GM23248 (cell line): ENCODE measurements around the gene ZBTB44. TPM values are rescaled to one million over a fixed set of nuclear protein-coding genes. Genes with fewer than 3 reads are reported as not detected.

ENCODE experiments used
- DNase-seq: peaks from one replicate; pipeline ENCODE4 v3.0.0-alpha.2; 2015
- H2AFZ ChIP-seq: fragments of 200-600 bp; sonication (generic); 2 replicates; pipeline ENCODE4 v1.6.1; 2016; ENCODE audit warnings: antibody characterized with exemption
- H3F3A ChIP-seq: fragments of 200-600 bp; sonication (generic); 2 replicates; pipeline ENCODE4 v1.6.1; 2016; ENCODE audit warnings: mild to moderate bottlenecking, antibody characterized with exemption, mixed run types; ENCODE audit not compliant: insufficient read depth
- H3K27ac ChIP-seq: fragments of 200-600 bp; sonication (generic); 2 replicates; pipeline ENCODE4 v1.5.1; 2016; ENCODE audit warnings: mild to moderate bottlenecking
- H3K27me3 ChIP-seq: fragments of 200-600 bp; sonication (generic); replicated peaks from 2 replicates; pipeline ENCODE4 v1.6.1; 2016; ENCODE audit warnings: mild to moderate bottlenecking; ENCODE audit not compliant: insufficient read depth
- H3K36me3 ChIP-seq: fragments of 200-600 bp; sonication (generic); 2 replicates; pipeline ENCODE4 v1.6.1; 2016; ENCODE audit warnings: low read depth, mild to moderate bottlenecking
- H3K4me1 ChIP-seq: fragments of 200-600 bp; sonication (generic); 2 replicates; pipeline ENCODE4 v1.6.1; 2016; ENCODE audit warnings: mild to moderate bottlenecking; ENCODE audit not compliant: insufficient read depth
- H3K4me2 ChIP-seq: fragments of 200-600 bp; sonication (generic); one replicate; pipeline ENCODE4 v1.6.1; 2016; ENCODE audit warnings: mild to moderate bottlenecking; ENCODE audit not compliant: unreplicated experiment
- H3K4me3 ChIP-seq: fragments of 200-600 bp; sonication (generic); 2 replicates; pipeline ENCODE4 v1.5.1; 2016; ENCODE audit warnings: mild to moderate bottlenecking
- H3K79me2 ChIP-seq: fragments of 200-600 bp; sonication (generic); 2 replicates; pipeline ENCODE4 v1.6.1; 2016; ENCODE audit warnings: mild to moderate bottlenecking; ENCODE audit not compliant: insufficient read depth
- H3K9ac ChIP-seq: fragments of 200-600 bp; sonication (generic); 2 replicates; pipeline ENCODE4 v1.6.1; 2016; ENCODE audit warnings: mild to moderate bottlenecking
- H3K9me2 ChIP-seq: fragments of 200-600 bp; sonication (generic); 2 replicates; pipeline ENCODE4 v1.6.1; 2016; ENCODE audit warnings: mixed run types, mild to moderate bottlenecking, moderate library complexity; ENCODE audit not compliant: insufficient read depth
- H3K9me3 ChIP-seq: fragments of 200-600 bp; sonication (generic); one replicate; pipeline ENCODE4 v1.6.1; 2017; ENCODE audit warnings: low read depth
- H4K20me1 ChIP-seq: fragments of 200-600 bp; sonication (generic); 2 replicates; pipeline ENCODE4 v1.6.0; 2016; ENCODE audit not compliant: insufficient read depth
- EZH2 ChIP-seq: fragments of 200-600 bp; sonication (generic); IDR thresholded peaks from 2 replicates; pipeline ENCODE4 v1.6.1; 2018; ENCODE audit warnings: antibody characterized with exemption, mild to moderate bottlenecking; ENCODE audit not compliant: insufficient read depth, poor library complexity, severe bottlenecking
- EZH2phosphoT487 ChIP-seq: fragments of 200-600 bp; sonication (generic); IDR thresholded peaks from 2 replicates; pipeline ENCODE4 v1.6.1; 2018; ENCODE audit warnings: antibody characterized with exemption, moderate library complexity, mild to moderate bottlenecking, low read depth; ENCODE audit not compliant: insufficient read depth
- WGBS, 2 experiments: methylation state at CpG; one replicate each; pipeline ENCODE4 v1.1.6; 2015 to 2017; ENCODE audit warnings: low lambda C conversion rate in 2 of 2, low coverage in 1 of 2; ENCODE audit errors: missing lambda C conversion rate in 2 of 2; 5-methylcytosine and 5-hydroxymethylcytosine counted together
- in situ Hi-C: fragments of 300-500 bp; cut with MboI; formaldehyde crosslinking; loops from 2 replicates; pipeline ENCODE4 v1.15.0; 2020
- polyA plus RNA-seq: library from polyadenylated mRNA; unstranded; fragments of >200 nt; fragmentation: Nextera tagmentation; extraction: Ambion mirVana; gene quantifications from 2 replicates; pipeline ENCODE4 v1.2.1, GENCODE V29; 2016
- total RNA-seq: library from RNA; depleted of rRNA; stranded (reverse); fragments of >200 nt; shearing (Covaris generic); gene quantifications from 2 replicates; pipeline ENCODE4 v1.2.3, GENCODE V29; 2014

The ZBTB44 gene
- total and polyA plus RNA-seq, 2 experiments from 2014 or later, result 4.1 to 17.4 TPM

DNA sequence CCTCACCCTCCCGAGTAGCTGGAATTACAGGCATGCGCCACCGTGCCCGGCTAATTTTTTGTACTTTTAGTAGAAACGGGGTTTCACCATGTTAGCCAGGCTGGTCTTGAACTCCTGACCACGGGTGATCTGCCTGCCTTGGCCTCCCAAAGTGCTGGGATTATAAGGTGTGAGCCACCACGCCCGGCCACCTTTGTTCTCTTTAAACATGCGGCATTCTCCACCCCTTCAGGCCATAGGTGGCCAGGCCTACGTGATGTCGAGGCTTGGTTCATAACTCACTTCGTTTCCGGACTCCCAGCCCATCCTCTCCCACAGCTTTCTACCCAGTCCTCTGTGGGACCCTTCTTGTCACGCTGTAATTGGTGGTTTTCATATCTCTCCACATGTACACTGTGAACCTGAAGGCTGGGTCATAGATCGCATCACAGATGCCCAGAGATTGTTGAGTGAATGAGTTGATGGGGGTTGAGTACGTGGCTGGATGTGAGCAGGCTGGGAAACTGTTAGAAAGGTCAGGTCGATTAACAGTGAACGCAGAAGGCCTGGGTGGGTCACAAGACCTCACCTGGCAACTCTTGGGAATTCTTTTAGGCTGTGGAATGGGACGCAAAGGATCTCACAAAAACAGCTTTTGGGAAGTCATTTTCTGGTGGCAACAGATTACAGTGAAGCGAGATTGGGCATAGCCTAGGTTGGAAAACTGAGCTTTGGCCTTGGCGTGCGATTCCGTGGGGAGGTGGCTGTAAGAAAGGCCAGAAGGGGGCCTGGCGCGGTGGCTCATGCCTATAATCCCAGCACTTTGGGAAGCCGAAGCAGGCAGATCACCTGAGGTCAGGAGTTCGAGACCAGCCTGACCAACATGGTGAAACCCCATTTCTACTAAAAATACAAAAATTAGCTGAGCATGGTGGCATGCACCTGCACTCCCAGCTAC lies 110.7 kb downstream of the ZBTB44 start:
- in situ Hi-C loops, result loop anchor here (10.0 kb wide), 1 partner anchor 661 kb away; no protein-coding TSS in a partner anchor
- no peaks in the 10 kb centered on the region for H3F3A ChIP-seq
- 76 to 81% methylated on average over 27 of the region's 27 CpGs for WGBS, 2 experiments

DNA sequence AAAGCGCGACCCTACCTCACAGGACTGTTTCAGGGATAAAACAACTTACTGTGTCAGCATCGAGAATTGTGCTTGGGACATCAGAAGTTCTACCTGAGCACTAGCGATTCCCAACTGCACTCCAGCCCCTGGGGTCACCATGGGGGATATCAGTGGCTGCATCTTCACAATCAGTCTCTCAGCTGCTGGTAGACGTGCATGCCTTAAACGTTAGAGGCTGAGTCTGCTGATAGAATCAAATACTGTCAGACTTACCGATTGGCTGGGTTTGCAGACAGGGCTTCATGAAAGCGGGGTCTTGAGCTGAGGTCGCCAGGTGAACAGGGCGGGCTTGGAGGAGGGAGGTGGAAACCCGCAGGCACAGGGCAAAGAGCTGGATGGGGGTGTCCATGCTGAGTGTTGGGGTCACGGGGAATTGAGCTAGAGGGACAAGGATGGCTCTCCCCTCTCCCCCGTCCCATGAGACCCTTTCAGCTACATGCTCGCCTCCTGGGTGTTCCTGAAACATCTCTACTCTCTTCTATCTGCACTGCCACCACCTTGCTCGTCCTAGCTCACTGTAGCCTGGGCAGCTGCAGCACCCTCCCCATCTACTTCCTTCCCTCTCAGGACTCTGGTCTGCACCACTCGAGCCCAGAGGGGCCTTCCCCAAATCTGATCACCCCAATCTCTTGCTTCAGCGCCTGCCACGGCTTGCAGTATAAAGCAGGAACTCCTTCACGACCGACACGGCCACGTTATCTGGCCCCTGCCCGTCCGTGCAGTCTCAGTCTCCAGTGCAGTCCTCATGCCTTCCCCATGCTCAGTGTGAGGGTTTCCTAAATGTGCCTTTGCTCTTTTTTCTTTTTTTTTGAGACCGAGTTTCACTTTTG lies 111.7 kb downstream of the ZBTB44 start:
- Histone ChIP-seq H3K27ac (no peak overlapping the region), H3K9ac (no peak overlapping the region), H4K20me1 (no peaks in the 10 kb centered on the region), H3K4me3 (no peak overlapping the region), H3K9me2 (no peaks in the 10 kb centered on the region), H3F3A (no peaks in the 10 kb centered on the region), H3K27me3 (no peaks in the 10 kb centered on the region; the same call in 1 of the 2 replicates), H3K9me3 (no peaks in the 10 kb centered on the region), H3K79me2 (no peaks in the 10 kb centered on the region), H3K4me2 (no peak overlapping the region), H3K36me3 (no peaks in the 10 kb centered on the region), H2AFZ (no peak overlapping the region), H3K4me1 (no peaks in the 10 kb centered on the region)
- in situ Hi-C loops, result loop anchor here (10.0 kb wide), 1 partner anchor 662 kb away; no protein-coding TSS in a partner anchor
- TF ChIP-seq EZH2phosphoT487 (no peak), EZH2 (no peak)
- WGBS, 2 experiments, result 76 to 79% methylated on average over 25 of the region's 25 CpGs
- DNase-seq, result no peak

More for the DNA sequence above, 110.7 kb downstream of the ZBTB44 start:
- TF ChIP-seq EZH2 (no peak), EZH2phosphoT487 (no peak)
- Histone ChIP-seq H3K4me3 (no peak overlapping the region), H3K27me3 (no peaks in the 10 kb centered on the region; the same call in 1 of the 2 replicates), H2AFZ (no peak overlapping the region), H3K9me2 (no peaks in the 10 kb centered on the region), H3K27ac (no peak overlapping the region), H3K9me3 (no peaks in the 10 kb centered on the region), H3K36me3 (no peaks in the 10 kb centered on the region), H3K4me1 (no peaks in the 10 kb centered on the region), H3K9ac (no peak overlapping the region), H3K4me2 (no peak overlapping the region), H4K20me1 (no peaks in the 10 kb centered on the region), H3K79me2 (no peaks in the 10 kb centered on the region)
- DNase-seq, result no peak

DNA sequence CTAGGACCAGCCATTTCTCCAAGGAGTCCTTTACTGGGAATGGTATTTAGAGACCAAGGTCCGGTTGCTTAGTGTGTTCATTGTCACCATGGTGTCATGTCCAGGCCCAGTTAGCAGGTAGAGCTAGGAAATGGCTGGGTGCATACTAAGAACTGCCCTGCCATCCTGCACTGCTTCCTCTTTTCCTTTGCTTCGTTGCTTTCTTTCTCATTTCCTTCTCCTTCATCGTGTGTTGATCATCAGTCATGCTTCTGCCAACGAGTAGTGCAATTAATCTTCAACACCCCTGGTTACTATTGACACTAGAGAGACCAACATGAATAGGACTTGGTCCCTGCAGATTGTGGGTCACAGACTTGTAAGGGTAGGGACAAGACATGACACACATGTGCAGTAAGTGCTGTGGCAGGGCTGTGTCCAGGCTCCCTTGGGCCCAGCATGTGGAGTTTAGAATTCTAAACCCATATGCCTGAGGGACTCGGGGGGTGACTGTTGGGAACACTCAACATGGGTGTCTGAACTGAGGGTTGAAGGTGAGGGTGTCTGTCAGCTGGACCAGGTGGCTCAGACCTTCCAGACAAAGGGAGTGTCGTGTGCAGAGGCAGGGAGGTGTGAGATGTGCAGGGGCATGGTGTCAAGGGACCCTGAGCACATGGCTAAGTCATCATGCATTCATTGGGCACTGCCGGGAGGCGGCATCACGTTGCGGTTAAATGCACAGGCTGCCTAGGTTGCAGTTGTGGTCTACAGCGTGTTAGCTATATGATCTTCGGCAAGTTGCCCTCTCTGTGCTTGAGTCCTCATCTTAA lies 112.5 kb downstream of the ZBTB44 start:
- H3K27ac ChIP-seq, result no peak overlapping the region
- no peak overlapping the region for H3K4me2 ChIP-seq
- no peaks in the 10 kb centered on the region for H3K36me3 ChIP-seq
- no peaks in the 10 kb centered on the region for H3K4me1 ChIP-seq
- H3F3A ChIP-seq, result no peaks in the 10 kb centered on the region
- no peaks in the 10 kb centered on the region for H4K20me1 ChIP-seq
- H3K27me3 ChIP-seq, result no peaks in the 10 kb centered on the region; the same call in 1 of the 2 replicates
- no peak for DNase-seq
- H3K9me2 ChIP-seq, result no peaks in the 10 kb centered on the region
- WGBS, 2 experiments, result 71 to 79% methylated on average over 12 of the region's 12 CpGs
- H3K79me2 ChIP-seq, result no peaks in the 10 kb centered on the region
- in situ Hi-C loops, result loop anchor here (10.0 kb wide), 1 partner anchor 663 kb away; no protein-coding TSS in a partner anchor
- no peaks in the 10 kb centered on the region for H3K9me3 ChIP-seq
- H3K4me3 ChIP-seq, result no peak overlapping the region
- no peak overlapping the region for H3K9ac ChIP-seq
- H2AFZ ChIP-seq, result no peak overlapping the region
- no peak for TF ChIP-seq EZH2phosphoT487
- TF ChIP-seq EZH2, result no peak
